ENCODE data around the gene SLC2A11. TPM values are rescaled to one million over a fixed set of nuclear protein-coding genes. Genes with fewer than 3 reads are reported as not detected.

The SLC2A11 gene
- total and polyA plus RNA-seq, 4 donors, result 3.4 to 9.0 (median 4.3) TPM

- DNase-seq (ENCODE audit: low spot score), result no peak
Observed at GRCh38 chr22:23846081-23846469, 11.6 kb upstream of the SLC2A11 start.

GRCh38 chr22:23847310-23847920, 10.3 kb upstream of the SLC2A11 start:
- Histone ChIP-seq H3K36me3 (ENCODE audit: control insufficient read depth in 4 of 4, insufficient read depth in 3 of 4, low read depth in 1 of 4, low read length in 3 of 4) (no peaks in the 10 kb centered on the region), H3K27ac (ENCODE audit: low read depth in 1 of 2, low read length in 2 of 2) (no peak overlapping the region), H3K4me3 (ENCODE audit: low read depth in 1 of 3, low read length in 3 of 3) (no peak overlapping the region), H3K9ac (ENCODE audit: low read depth in 1 of 2, low read length in 2 of 2) (no peak overlapping the region), H3K4me1 (ENCODE audit: control insufficient read depth in 4 of 4, insufficient read depth in 4 of 4, low read length in 3 of 4) (peaks cover 2 to 15% (median 7%) of the 10 kb centered on the region in 4 donors), H3K9me3 (ENCODE audit: control insufficient read depth in 4 of 4, low read length in 3 of 4) (no peaks in the 10 kb centered on the region), H3K27me3 (ENCODE audit: control insufficient read depth in 4 of 4, insufficient read depth in 4 of 4, low read length in 3 of 4) (no peaks in the 10 kb centered on the region)
- DNase-seq (ENCODE audit: low spot score), result no peak
- 92% methylated on average over 18 of the region's 18 CpGs for WGBS
- no peak for TF ChIP-seq FOXA2 (IDR thresholded peaks at IDR 0.05)
- TF ChIP-seq TAF1 (conservative IDR thresholded peaks at IDR 0.05), result no peak
- TF ChIP-seq ZBTB33 (IDR thresholded peaks at IDR 0.05), result no peak
- no peak for TF ChIP-seq GABPA (IDR thresholded peaks at IDR 0.05 in 1 of 2, conservative IDR thresholded peaks at IDR 0.05 in 1 of 2)
- TF ChIP-seq MAX (IDR thresholded peaks at IDR 0.05), result no peak
- no peak for TF ChIP-seq REST (IDR thresholded peaks at IDR 0.05)
- TF ChIP-seq JUND (IDR thresholded peaks at IDR 0.05), result no peak
- TF ChIP-seq ATF3 (IDR thresholded peaks at IDR 0.05), result no peak
- TF ChIP-seq HNF4A (conservative IDR thresholded peaks at IDR 0.05), result no peak
- TF ChIP-seq EGR1 (IDR thresholded peaks at IDR 0.05; ENCODE audit: low read depth in 2 of 2), result no peak
- no peak for TF ChIP-seq YY1 (IDR thresholded peaks at IDR 0.05)
- no peak for TF ChIP-seq RAD21 (IDR thresholded peaks at IDR 0.05)

More at GRCh38 chr22:23846081-23846469, 11.6 kb upstream of the SLC2A11 start:
- H3K9me3 ChIP-seq (ENCODE audit: control insufficient read depth in 4 of 4, low read length in 3 of 4), result no peaks in the 10 kb centered on the region
- peaks cover 2 to 15% (median 7%) of the 10 kb centered on the region in 4 donors for H3K4me1 ChIP-seq (ENCODE audit: control insufficient read depth in 4 of 4, insufficient read depth in 4 of 4, low read length in 3 of 4)
- TF ChIP-seq HNF4G (IDR thresholded peaks at IDR 0.05) (no peak), NR2F2 (IDR thresholded peaks at IDR 0.05) (no peak), RXRA (IDR thresholded peaks at IDR 0.05) (no peak), MAX (IDR thresholded peaks at IDR 0.05) (no peak), RAD21 (IDR thresholded peaks at IDR 0.05) (no peak), TAF1 (conservative IDR thresholded peaks at IDR 0.05) (no peak), YY1 (IDR thresholded peaks at IDR 0.05) (no peak), FOXA2 (IDR thresholded peaks at IDR 0.05) (no peak)
- H3K27ac ChIP-seq (ENCODE audit: low read depth in 1 of 2, low read length in 2 of 2), result no peak overlapping the region
- H3K27me3 ChIP-seq (ENCODE audit: control insufficient read depth in 4 of 4, insufficient read depth in 4 of 4, low read length in 3 of 4), result no peaks in the 10 kb centered on the region
- no peak overlapping the region for H3K4me3 ChIP-seq (ENCODE audit: low read depth in 1 of 3, low read length in 3 of 3)
- WGBS, result 81% methylated on average over 7 of the region's 7 CpGs
- no peaks in the 10 kb centered on the region for H3K36me3 ChIP-seq (ENCODE audit: control insufficient read depth in 4 of 4, insufficient read depth in 3 of 4, low read depth in 1 of 4, low read length in 3 of 4)
- H3K9ac ChIP-seq (ENCODE audit: low read depth in 1 of 2, low read length in 2 of 2), result no peak overlapping the region

Data from liver (tissue), 9 donors.